DMS114 treated with DMSO at 0.1 percent for 48 hours (cell line): ENCODE results near the gene TRAPPC2B.

ENCODE experiments used
- DNase-seq: peaks from one replicate; lab custom pipeline; 2025; ENCODE audit not compliant: unreplicated experiment; lab: John Stamatoyannopoulos, UW

The TRAPPC2B gene

GRCh38 chr19:57362997-57363687, at the start of gene TRAPPC2B, which contains the start of gene ZNF547:
Gene TRAPPC2B, plus strand, starts transcription at chr19:57363551. Its CDS starts 1,283 bp downstream, at chr19:57364834.
Gene ZNF547, plus strand, starts transcription at chr19:57363551. Its CDS starts 5,005 bp downstream, at chr19:57368556.
- DNase-seq = peak; percentile 98

- DNase-seq = no peak
These were observed 49.2 kb upstream of the TRAPPC2B start for GRCh38 chr19:57314146-57314545.

- DNase-seq = peak; percentile 29
These were observed 45.8 kb upstream of the TRAPPC2B start for GRCh38 chr19:57317503-57317902.

- no peak for DNase-seq
These were observed 43.5 kb upstream of the TRAPPC2B start for GRCh38 chr19:57319869-57320179.

GRCh38 chr19:57320180-57321084, 42.9 kb upstream of the TRAPPC2B start, which contains the start of gene ZNF543:
Gene ZNF543, plus strand, starts transcription at chr19:57320472. Its CDS starts 382 bp downstream, at chr19:57320854.
- DNase-seq = peak; percentile 93

- DNase-seq = no peak
These were observed 42.2 kb upstream of the TRAPPC2B start for GRCh38 chr19:57321116-57321515.

GRCh38 chr19:57321751-57322150, 41.6 kb upstream of the TRAPPC2B start:
- no peak for DNase-seq

- DNase-seq = no peak
These were observed 38.4 kb upstream of the TRAPPC2B start for GRCh38 chr19:57324992-57325391.

- DNase-seq = no peak
These were observed 35.4 kb upstream of the TRAPPC2B start for GRCh38 chr19:57327993-57328392.

- DNase-seq = no peak
These were observed 29.2 kb upstream of the TRAPPC2B start for GRCh38 chr19:57334191-57334590.

- DNase-seq = no peak
These were observed 24.5 kb upstream of the TRAPPC2B start for GRCh38 chr19:57338877-57339276.

- no peak for DNase-seq
These were observed 20.8 kb upstream of the TRAPPC2B start for GRCh38 chr19:57342582-57342981.

GRCh38 chr19:57348136-57348535, 15.2 kb upstream of the TRAPPC2B start:
- no peak for DNase-seq

- peak; percentile 95 for DNase-seq
These were observed 12.2 kb upstream of the TRAPPC2B start, which contains the start of gene ZNF304 for GRCh38 chr19:57350877-57351805. Gene ZNF304, plus strand, starts transcription at chr19:57351271. Its CDS starts 394 bp downstream, at chr19:57351665.

GRCh38 chr19:57351867-57352266, 11.5 kb upstream of the TRAPPC2B start:
- DNase-seq = no peak

- DNase-seq = no peak
These were observed 7.4 kb upstream of the TRAPPC2B start for GRCh38 chr19:57355916-57356315.

GRCh38 chr19:57357406-57357805, 5.9 kb upstream of the TRAPPC2B start:
- DNase-seq = no peak

GRCh38 chr19:57359300-57359699, 4.1 kb upstream of the TRAPPC2B start:
- no peak for DNase-seq

- no peak for DNase-seq
These were observed 932 bp upstream of the TRAPPC2B start for GRCh38 chr19:57362419-57362818.

GRCh38 chr19:57363688-57364181, 384 bp downstream of the TRAPPC2B start:
- no peak for DNase-seq

GRCh38 chr19:57366776-57367175, 3.4 kb downstream of the TRAPPC2B start:
- no peak for DNase-seq
